ENCODE measurements around the gene CNNM2.
"Not testable (repeated sequence)": the region's sequence is repeated elsewhere in the genome, so short reads cannot be mapped to it uniquely, and the experiment has no call there.

The CNNM2 gene

DNA sequence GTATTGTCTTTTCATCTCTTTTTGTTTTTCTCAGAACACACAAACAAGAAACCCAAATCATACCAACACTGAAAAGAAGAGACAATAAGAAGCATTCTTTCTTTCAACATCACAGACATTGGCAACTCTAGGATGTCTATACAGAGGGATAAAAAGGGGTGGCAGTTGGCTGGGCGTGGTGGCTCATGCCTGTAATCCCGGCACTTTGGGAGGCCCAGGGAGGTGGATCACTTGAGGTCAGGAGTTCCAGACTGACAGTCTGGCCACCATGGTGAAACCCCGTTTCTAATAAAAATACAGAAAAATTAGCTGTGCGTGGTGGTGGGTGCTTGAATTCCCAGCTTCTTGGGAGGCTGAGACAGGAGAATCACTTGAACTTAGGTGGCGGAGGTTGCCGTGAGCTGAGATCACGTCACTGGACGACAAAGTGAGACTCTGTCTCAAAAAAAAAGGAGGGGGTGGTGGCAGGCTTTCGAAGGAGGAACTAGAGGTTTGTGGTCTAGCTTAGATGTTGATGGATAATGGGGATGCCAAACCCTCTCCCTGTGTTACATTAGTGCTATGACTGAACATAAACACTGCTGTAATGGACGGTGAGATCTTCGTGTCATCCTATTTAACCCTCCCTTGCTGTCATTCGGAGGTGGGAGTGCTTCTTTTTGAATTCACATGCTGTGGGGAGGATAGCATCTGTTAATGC lies 9.4 kb downstream of the CNNM2 start:
- DNase-seq, result peak; percentile 94

GRCh38 chr10:102928442-102928841 lies 10.3 kb downstream of the CNNM2 start:
- not testable (repeated sequence) for DNase-seq

- no peak for DNase-seq
Observed at GRCh38 chr10:102930720-102931119, 12.6 kb downstream of the CNNM2 start.

DNA sequence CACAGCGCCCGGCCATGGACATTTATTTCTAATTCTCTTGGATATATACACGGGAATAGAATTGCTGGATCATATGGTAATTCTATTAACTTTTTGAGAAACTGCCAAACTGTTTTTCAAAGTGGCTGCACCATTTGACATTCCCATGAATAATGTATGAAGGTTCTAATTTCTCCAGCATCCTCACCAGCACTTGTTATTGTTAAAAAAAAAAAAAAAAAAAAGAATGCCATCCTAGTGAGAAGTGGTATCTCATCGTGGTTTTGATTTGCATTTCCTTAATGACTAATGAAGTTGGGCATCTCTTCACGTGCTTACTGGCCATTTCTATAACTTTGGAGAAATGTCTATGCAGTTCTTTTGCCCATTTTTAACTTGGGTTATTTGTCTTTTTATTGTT lies 13.5 kb downstream of the CNNM2 start:
- peak; percentile 49 for DNase-seq

- no peak for DNase-seq
Observed at GRCh38 chr10:102935505-102935904, 17.4 kb downstream of the CNNM2 start.

DNA sequence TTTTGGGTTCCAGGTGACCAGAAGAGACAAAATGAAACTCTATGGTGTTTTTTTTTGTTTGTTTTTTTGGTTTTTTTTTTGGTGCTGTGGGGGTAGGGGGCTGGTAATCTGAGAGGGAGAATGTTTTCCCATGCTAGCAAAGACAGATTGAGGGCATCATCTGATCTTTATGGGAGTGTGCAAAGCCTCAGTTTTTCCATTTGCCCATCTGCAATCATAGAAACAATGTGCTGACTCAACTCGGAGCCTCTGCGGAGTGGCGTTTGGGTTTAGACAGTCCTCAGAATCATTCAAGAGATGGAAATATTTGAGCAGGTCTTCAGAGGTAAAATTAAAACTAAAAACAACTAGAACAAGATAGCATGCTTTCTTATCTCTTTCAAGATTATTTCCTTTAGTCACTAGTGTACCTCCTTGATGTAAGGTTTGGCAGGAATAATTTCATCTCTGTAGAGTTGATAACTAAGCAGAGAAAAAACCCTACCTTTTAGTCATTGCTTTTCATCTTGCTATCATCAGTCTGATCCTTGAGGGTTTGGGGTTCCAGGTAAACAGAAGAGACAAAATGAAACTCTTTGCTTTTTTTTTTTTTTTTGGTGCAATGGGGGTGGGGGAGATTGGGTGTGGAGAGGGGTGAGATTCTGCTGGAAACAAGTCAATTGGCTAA lies 18.0 kb downstream of the CNNM2 start:
- no peak for DNase-seq

- no peak for DNase-seq
Observed at GRCh38 chr10:102941401-102941800, 23.3 kb downstream of the CNNM2 start.

GRCh38 chr10:102945449-102945848 lies 27.4 kb downstream of the CNNM2 start:
- no peak for DNase-seq

- no peak for DNase-seq
Observed at GRCh38 chr10:102945962-102946361, 27.9 kb downstream of the CNNM2 start.

GRCh38 chr10:102946992-102947391 lies 28.9 kb downstream of the CNNM2 start:
- DNase-seq, result no peak

DNA sequence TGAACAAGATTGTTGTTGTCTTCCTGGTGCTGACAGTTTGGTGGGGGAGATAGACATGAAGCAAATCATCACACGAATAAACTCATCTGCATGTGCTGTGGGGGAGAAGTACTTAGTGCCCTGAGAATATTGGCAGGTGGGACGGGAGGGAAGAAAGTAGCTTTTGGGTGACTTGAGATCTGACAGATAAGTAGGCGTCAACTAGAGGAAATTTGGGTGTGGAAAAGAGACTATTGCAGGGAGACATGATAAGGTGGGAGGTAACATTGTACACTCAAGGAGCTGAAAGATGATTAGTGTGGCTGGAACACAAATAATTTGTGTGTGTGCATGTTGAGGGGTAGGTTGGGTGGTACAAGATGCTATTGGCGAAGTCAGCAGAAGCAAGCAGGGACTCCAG lies 30.1 kb downstream of the CNNM2 start:
- DNase-seq, result peak; percentile 58

DNA sequence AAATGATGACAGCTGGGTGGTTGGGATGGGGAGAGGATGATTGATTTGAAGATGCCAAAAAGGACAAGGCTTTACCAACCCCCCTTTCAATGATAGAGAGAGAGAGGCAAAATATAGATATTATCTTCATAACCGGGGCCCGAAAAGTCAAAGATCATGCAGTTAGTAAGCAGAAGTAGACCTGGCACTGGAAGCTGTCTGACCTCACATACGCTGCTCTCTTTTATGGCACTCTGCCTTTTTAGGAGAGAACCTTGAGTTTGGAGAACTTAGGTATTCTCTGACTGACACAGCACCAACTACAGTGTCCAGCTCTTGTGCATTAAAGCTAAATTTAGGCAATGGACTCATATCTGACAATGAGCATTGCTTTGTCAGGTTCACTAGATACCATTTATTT lies 30.7 kb downstream of the CNNM2 start:
- DNase-seq, result peak; percentile 6

DNA sequence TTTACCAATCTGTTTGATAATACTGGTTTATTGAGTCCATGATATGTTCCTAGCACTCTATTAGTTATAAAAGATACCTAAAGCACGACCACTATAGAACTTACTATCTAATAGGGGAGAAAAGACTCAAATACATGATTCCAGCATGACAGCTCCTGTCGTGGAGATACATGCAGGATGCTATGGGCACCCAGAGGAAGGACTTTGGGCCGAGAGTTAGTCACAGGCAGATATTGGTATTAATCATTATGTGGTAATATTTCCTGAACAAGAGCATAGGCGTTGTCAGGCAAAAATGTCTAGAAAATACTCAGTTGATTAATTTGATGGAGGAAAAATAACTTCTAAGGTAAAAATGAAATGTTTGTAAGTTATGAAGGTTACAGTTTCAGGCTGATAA lies 31.8 kb downstream of the CNNM2 start:
- no peak for DNase-seq

DNA sequence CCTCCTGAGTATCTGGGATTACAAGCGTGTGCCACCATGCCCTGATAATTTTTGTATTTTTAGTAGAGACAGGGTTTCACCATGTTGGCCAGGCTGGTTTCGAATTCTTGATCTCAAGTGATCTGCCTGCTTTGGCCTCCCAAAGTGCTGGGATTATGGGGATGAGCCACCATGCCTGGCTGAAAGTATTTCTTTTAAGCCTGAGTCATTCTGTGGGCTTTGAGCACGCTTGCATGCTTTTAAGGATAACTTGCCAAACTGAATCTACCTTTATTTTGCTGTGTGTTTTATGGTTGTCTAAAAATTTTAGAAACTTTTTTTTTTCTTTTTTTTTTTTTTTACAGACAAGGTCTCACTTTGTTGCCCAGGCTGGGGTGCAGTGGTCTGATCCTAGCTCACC lies 33.2 kb downstream of the CNNM2 start:
- no peak for DNase-seq

- DNase-seq, result peak; percentile 58
Observed at GRCh38 chr10:102959360-102959759, 41.3 kb downstream of the CNNM2 start.

- DNase-seq, result no peak
Observed at GRCh38 chr10:102960157-102960556, 42.1 kb downstream of the CNNM2 start.

DNA sequence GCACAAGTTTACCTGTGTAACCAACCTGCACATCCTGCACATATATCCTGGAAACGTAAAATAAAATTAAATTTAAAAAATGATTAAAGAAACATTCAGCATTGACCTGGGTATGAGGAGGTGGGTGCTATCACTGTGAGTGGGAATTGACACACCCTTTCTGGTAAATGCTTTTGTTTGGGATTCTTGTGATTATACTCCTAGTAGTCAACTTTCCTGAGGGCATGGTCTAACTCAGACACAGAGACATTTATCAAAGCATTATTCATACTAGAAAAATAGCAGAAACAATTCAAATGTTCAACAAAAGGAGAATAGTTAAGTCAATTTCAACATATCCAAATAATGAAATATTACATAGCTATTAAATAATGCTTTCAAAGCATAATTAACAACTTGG lies 44.2 kb downstream of the CNNM2 start:
- no peak for DNase-seq

DNA sequence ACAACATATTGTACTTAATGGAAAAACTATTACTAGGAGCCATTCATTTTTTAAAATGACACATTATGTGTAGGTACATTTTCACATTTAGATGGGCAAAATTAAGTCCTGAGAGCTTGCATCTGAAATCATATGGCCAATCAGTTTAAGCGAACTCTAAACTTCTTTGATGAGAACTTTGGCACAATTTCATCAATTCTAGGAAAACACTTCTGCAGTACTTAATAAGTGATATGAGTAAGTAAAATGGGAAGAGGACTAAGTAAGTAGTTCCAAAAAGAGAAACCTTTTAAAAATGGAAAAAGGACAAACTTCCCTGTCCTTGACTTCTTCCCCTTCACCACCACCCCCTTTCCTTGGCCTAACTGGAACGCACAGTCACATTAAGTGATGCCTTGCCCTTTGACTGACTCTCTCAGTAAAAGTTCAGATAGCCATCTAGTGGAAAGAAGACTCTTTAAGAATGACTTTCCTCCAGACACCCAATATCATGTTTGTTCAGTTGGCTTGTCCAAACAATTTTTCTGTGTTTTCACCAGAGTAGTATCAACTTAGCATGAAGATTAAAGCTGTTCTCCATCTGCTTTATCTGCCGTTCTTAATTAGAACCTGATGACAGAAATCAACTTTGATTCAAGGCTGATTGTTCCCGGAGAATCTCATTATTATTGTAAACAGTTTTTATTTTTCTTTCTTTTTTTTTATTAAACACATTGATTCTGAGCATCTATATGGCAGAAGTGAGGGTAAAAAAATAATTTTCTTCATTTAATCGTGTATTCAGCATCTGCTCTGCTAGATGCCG lies 45.1 kb downstream of the CNNM2 start:
- peak; percentile 47 for DNase-seq

DNA sequence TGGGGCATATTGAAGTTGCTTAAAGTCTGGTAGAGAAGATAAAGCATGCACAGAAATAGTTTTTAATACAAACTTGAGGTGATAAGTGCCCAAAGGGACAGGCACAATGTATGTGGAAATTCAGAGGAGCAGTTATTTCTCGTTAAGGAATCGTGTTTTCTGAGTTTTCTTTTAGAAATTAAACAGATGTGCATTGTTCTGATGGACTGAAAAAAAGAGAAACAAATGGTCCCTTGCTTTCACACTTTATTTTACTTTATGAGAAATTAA lies 45.6 kb downstream of the CNNM2 start:
- peak; percentile 71 for DNase-seq

DNA sequence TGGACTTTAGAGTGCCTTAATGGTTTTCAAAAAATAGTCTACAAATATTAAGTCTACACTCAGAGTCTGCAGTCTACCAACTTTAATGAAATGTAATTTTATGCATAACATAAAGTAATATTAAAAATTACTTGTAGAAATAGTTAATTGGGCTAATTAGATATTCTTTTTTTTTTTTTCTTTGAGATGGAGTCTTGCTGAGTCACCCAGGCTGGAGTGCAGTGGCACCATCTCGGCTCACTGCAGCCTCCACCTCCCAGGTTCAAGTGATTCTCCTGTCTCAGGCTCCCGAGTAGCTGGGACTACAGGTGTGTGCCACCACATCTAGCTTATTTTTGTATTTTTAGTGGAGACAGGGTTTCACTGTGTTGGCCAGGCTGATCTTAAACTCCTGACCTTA lies 46.0 kb downstream of the CNNM2 start:
- not testable (repeated sequence) for DNase-seq

GRCh38 chr10:102964713-102965112 lies 46.6 kb downstream of the CNNM2 start:
- DNase-seq, result no peak

GRCh38 chr10:102965311-102965851 lies 47.3 kb downstream of the CNNM2 start:
- DNase-seq, result no peak

GRCh38 chr10:102967123-102967522 lies 49.0 kb downstream of the CNNM2 start:
- no peak for DNase-seq
